ENCODE results near the gene DSTYK.

GRCh38 chr1:205192287-205192686 is 19.2 kb downstream of the DSTYK start:
- TF ChIP-seq, protein P1, sequence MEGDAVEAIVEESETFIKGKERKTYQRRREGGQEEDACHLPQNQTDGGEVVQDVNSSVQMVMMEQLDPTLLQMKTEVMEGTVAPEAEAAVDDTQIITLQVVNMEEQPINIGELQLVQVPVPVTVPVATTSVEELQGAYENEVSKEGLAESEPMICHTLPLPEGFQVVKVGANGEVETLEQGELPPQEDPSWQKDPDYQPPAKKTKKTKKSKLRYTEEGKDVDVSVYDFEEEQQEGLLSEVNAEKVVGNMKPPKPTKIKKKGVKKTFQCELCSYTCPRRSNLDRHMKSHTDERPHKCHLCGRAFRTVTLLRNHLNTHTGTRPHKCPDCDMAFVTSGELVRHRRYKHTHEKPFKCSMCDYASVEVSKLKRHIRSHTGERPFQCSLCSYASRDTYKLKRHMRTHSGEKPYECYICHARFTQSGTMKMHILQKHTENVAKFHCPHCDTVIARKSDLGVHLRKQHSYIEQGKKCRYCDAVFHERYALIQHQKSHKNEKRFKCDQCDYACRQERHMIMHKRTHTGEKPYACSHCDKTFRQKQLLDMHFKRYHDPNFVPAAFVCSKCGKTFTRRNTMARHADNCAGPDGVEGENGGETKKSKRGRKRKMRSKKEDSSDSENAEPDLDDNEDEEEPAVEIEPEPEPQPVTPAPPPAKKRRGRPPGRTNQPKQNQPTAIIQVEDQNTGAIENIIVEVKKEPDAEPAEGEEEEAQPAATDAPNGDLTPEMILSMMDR (IDR thresholded peaks at IDR 0.05), result no peak
- no peak for TF ChIP-seq POLR2A (IDR thresholded peaks at IDR 0.05)
- TF ChIP-seq POLR2AphosphoS5 (IDR thresholded peaks at IDR 0.05), result no peak
- no peak for TF ChIP-seq EP300 (IDR thresholded peaks at IDR 0.05)
